GM12874 (cell line): ENCODE measurements around the gene USP17L30.
"Not testable (repeated sequence)": the region's sequence is repeated elsewhere in the genome, so short reads cannot be mapped to it uniquely, and the experiment has no call there.

ENCODE experiments used
- CTCF ChIP-seq: IDR thresholded peaks from 2 replicates; pipeline ENCODE4 v1.5.1; 2011; ENCODE audit warnings: low read depth, mild to moderate bottlenecking, control low read depth, low read length, moderate library complexity; ENCODE audit not compliant: insufficient read depth

Gene USP17L30

GRCh38 chr4:9353338-9353737 lies 9.6 kb upstream of the USP17L30 start, which contains the start of gene USP17L29:
TSS of gene USP17L29 (plus strand) at chr4:9353638. CDS start at chr4:9353638, 0 bp downstream.
- TF ChIP-seq CTCF, result not testable (repeated sequence)

GRCh38 chr4:9384126-9384525 lies 21.2 kb downstream of the USP17L30 start:
- no peak for TF ChIP-seq CTCF

- TF ChIP-seq CTCF, result no peak
These were observed 46.9 kb downstream of the USP17L30 start for GRCh38 chr4:9409793-9410192.
